ENCODE measurements around the gene FAM221A.

- TF ChIP-seq, protein P1, sequence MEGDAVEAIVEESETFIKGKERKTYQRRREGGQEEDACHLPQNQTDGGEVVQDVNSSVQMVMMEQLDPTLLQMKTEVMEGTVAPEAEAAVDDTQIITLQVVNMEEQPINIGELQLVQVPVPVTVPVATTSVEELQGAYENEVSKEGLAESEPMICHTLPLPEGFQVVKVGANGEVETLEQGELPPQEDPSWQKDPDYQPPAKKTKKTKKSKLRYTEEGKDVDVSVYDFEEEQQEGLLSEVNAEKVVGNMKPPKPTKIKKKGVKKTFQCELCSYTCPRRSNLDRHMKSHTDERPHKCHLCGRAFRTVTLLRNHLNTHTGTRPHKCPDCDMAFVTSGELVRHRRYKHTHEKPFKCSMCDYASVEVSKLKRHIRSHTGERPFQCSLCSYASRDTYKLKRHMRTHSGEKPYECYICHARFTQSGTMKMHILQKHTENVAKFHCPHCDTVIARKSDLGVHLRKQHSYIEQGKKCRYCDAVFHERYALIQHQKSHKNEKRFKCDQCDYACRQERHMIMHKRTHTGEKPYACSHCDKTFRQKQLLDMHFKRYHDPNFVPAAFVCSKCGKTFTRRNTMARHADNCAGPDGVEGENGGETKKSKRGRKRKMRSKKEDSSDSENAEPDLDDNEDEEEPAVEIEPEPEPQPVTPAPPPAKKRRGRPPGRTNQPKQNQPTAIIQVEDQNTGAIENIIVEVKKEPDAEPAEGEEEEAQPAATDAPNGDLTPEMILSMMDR (IDR thresholded peaks at IDR 0.05; ENCODE audit: insufficient read depth, low read length, poor library complexity, severe bottlenecking), result no peak
- no peak for TF ChIP-seq EZH2phosphoT487 (conservative IDR thresholded peaks at IDR 0.05; ENCODE audit: low read length)
Measured at GRCh38 chr7:23672033-23672432, 8.0 kb upstream of the FAM221A start.
